ENCODE results near the gene ZNRF2. TPM values are rescaled to one million over a fixed set of nuclear protein-coding genes. Genes with fewer than 3 reads are reported as not detected.
"Not testable (repeated sequence)": the region's sequence is repeated elsewhere in the genome, so short reads cannot be mapped to it uniquely, and the experiment has no call there.

Gene ZNRF2
- total RNA-seq, 6 experiments from 2014 or later: 17.1 to 24.0 (median 18.7) TPM

DNA sequence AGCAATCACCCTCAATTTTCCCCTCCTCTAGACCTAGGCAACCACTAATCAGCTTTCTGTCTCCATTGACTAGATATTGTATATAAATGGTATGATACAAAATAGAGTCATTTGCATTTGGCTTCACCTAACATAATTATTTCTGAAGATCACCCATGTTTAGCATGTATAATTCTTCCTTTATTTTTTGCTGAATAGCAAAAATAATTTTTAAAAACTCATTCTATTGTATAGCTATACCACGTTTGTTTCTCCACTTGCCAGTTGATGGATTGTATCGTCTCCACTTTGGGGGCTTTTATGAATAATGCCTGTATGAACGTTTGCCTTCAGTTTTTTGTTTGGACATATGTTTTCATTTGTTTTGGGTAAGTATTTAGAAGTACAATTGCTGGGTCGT lies 95.3 kb downstream of the ZNRF2 start:
- peaks cover 0 to 17% (median 3%) of the 10 kb centered on the region in 4 donors for H3K4me1 ChIP-seq
- H3K4me3 ChIP-seq: no peak overlapping the region
- no peaks in the 10 kb centered on the region for H3K9me3 ChIP-seq
- DNase-seq (no peak), ATAC-seq (no peak)
- H3K27ac ChIP-seq: no peak overlapping the region
- no peaks in the 10 kb centered on the region for H3K27me3 ChIP-seq
- no peaks in the 10 kb centered on the region for H3K36me3 ChIP-seq
- TF ChIP-seq, protein P1, sequence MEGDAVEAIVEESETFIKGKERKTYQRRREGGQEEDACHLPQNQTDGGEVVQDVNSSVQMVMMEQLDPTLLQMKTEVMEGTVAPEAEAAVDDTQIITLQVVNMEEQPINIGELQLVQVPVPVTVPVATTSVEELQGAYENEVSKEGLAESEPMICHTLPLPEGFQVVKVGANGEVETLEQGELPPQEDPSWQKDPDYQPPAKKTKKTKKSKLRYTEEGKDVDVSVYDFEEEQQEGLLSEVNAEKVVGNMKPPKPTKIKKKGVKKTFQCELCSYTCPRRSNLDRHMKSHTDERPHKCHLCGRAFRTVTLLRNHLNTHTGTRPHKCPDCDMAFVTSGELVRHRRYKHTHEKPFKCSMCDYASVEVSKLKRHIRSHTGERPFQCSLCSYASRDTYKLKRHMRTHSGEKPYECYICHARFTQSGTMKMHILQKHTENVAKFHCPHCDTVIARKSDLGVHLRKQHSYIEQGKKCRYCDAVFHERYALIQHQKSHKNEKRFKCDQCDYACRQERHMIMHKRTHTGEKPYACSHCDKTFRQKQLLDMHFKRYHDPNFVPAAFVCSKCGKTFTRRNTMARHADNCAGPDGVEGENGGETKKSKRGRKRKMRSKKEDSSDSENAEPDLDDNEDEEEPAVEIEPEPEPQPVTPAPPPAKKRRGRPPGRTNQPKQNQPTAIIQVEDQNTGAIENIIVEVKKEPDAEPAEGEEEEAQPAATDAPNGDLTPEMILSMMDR (IDR thresholded peaks at IDR 0.05): no peak
- no peak for TF ChIP-seq POLR2A (IDR thresholded peaks at IDR 0.05)
- intact Hi-C loops (cut with DNase I): no loop called here
- 80% methylated on average over 3 of the region's 4 CpGs for WGBS (ENCODE audit: insufficient coverage, low coverage, low lambda C conversion rate, missing lambda C conversion rate)

GRCh38 chr7:30380294-30380693 lies 95.9 kb downstream of the ZNRF2 start:
- intact Hi-C loops (cut with DNase I): no loop called here
- H3K27me3 ChIP-seq: no peaks in the 10 kb centered on the region
- TF ChIP-seq POLR2A (IDR thresholded peaks at IDR 0.05): no peak
- TF ChIP-seq, protein P1 (IDR thresholded peaks at IDR 0.05): no peak
- no peak for ATAC-seq
- no peaks in the 10 kb centered on the region for H3K36me3 ChIP-seq
- H3K4me3 ChIP-seq: no peak overlapping the region
- H3K9me3 ChIP-seq: no peaks in the 10 kb centered on the region
- peaks cover 0 to 17% (median 3%) of the 10 kb centered on the region in 4 donors for H3K4me1 ChIP-seq
- no peak overlapping the region for H3K27ac ChIP-seq
- no peak for DNase-seq
- 94% methylated on average over 2 of the region's 2 CpGs for WGBS (ENCODE audit: insufficient coverage, low coverage, low lambda C conversion rate, missing lambda C conversion rate)

DNA sequence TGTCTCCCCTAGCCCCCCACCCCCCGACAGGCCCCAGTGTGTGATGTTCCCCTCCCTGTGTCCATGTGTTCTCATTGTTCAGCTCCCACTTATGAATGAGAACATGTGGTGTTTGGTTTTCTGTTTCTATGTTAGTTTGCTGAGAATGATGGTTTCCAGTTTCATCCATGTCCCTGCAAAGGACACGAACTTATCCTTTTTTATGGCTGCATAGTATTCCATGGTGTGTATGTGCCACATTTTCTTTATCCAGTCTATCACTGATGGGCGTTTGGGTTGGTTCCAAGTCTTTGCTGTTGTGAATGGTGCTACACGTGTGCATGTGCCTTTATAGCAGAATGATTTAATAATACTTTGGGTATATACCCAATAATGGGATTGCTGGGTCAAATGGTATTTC lies 96.4 kb downstream of the ZNRF2 start:
- ATAC-seq; H3K4me3 ChIP-seq; intact Hi-C loops (cut with DNase I); H3K27ac ChIP-seq; H3K9me3 ChIP-seq; DNase-seq; H3K27me3 ChIP-seq; H3K36me3 ChIP-seq: not testable (repeated sequence)
- peaks cover 0 to 17% (median 3%) of the 10 kb centered on the region in 4 donors for H3K4me1 ChIP-seq
- 97% methylated on average over 4 of the region's 4 CpGs for WGBS (ENCODE audit: insufficient coverage, low coverage, low lambda C conversion rate, missing lambda C conversion rate)

DNA sequence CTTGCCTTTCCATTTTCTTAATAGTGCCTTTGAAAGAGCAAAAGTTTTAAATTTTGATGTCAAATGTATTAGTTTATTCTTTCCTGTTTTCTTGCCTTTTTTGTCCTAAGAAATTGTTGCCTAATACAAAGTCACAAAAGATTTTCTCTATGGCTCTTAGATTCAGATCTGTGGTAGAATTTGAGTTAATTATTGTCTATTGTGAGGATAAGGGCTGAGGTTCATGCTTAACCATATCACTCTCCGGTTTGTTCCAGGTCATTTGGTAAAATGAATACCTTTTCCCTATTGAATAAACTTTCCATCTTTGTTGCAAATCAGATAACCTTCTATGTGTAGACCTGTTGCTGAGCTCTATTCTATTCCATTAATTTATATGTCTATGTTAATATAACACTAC lies 98.2 kb downstream of the ZNRF2 start:
- peak; percentile 38 to 70 (median 49) for ATAC-seq

GRCh38 chr7:30389791-30390190 lies 105.4 kb downstream of the ZNRF2 start:
- Histone ChIP-seq H3K4me3 (no peak overlapping the region), H3K27ac (no peak overlapping the region), H3K36me3 (no peaks in the 10 kb centered on the region), H3K27me3 (no peaks in the 10 kb centered on the region), H3K4me1 (peaks cover 0 to 3% (median 0%) of the 10 kb centered on the region in 4 donors), H3K9me3 (no peaks in the 10 kb centered on the region)
- intact Hi-C loops (cut with DNase I): no loop called here
- WGBS (ENCODE audit: insufficient coverage, low coverage, low lambda C conversion rate, missing lambda C conversion rate): 64% methylated on average over 3 of the region's 3 CpGs
- ATAC-seq (peak; percentile 48 to 65 (median 59)), DNase-seq (no peak)
- TF ChIP-seq, protein P1 (IDR thresholded peaks at IDR 0.05): no peak
- no peak for TF ChIP-seq POLR2A (IDR thresholded peaks at IDR 0.05)

More for the DNA sequence above, 98.2 kb downstream of the ZNRF2 start:
- Histone ChIP-seq H3K36me3 (no peaks in the 10 kb centered on the region), H3K9me3 (no peaks in the 10 kb centered on the region), H3K27ac (no peak overlapping the region), H3K4me1 (peaks cover 0 to 17% (median 3%) of the 10 kb centered on the region in 4 donors), H3K27me3 (no peaks in the 10 kb centered on the region), H3K4me3 (no peak overlapping the region)
- TF ChIP-seq, protein P1 (IDR thresholded peaks at IDR 0.05): no peak
- TF ChIP-seq POLR2A (IDR thresholded peaks at IDR 0.05): no peak
- intact Hi-C loops (cut with DNase I): no loop called here
- WGBS (ENCODE audit: insufficient coverage, low coverage, low lambda C conversion rate, missing lambda C conversion rate): 0% methylated on average over 1 of the region's 1 CpG
- DNase-seq: no peak
